HUES6 (cell line): ENCODE data around the gene TBC1D5.
"Not testable (repeated sequence)": the region's sequence is repeated elsewhere in the genome, so short reads cannot be mapped to it uniquely, and the experiment has no call there.

Source experiments
- H3K27ac ChIP-seq: 2 replicates; pipeline ENCODE4 v1.7.0; 2013; ENCODE audit warnings: low read depth, mild to moderate bottlenecking, low read length, inconsistent platforms
- H3K27me3 ChIP-seq: 2 replicates; pipeline ENCODE4 v1.6.1; 2013; ENCODE audit warnings: low read length; ENCODE audit not compliant: control insufficient read depth, insufficient read depth
- H3K36me3 ChIP-seq: 2 replicates; pipeline ENCODE4 v1.6.1; 2013; ENCODE audit warnings: low read length; ENCODE audit not compliant: control insufficient read depth, insufficient read depth
- H3K4me1 ChIP-seq: 2 replicates; pipeline ENCODE4 v1.6.1; 2013; ENCODE audit warnings: low read length; ENCODE audit not compliant: control insufficient read depth, insufficient read depth
- H3K4me3 ChIP-seq: 2 replicates; pipeline ENCODE4 v1.5.1; 2013; ENCODE audit warnings: low read depth, low read length
- H3K9ac ChIP-seq: one replicate; pipeline ENCODE4 v1.6.1; 2013; ENCODE audit warnings: mild to moderate bottlenecking, low read length
- H3K9me3 ChIP-seq: 2 replicates; pipeline ENCODE4 v1.6.1; 2013; ENCODE audit warnings: low read depth, low read length; ENCODE audit not compliant: control insufficient read depth, insufficient read depth

The TBC1D5 gene

DNA sequence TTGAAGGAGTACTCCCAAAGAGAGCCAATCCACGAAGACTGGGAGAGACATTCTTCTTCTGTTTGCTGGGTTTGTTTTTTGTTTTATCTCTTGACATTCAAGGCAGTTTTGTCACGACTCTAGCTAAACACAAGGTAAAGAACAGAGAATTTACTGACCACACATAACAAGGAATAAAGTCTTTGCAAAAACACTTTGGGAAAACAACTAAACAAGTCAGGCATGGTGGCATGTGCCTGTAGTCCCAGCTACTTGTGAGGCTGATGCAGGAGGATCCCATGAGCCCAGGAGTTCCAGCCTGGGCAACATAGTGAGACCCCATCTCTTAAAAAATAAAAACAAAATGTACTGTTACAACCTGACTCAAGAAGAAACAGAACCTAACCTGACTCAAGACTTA is 28.0 kb downstream of the TBC1D5 start:
- Histone ChIP-seq H3K4me3 (no peak overlapping the region), H3K27me3 (no peaks in the 10 kb centered on the region), H3K9ac (no peak overlapping the region), H3K4me1 (no peaks in the 10 kb centered on the region), H3K9me3 (peaks cover 13% of the 10 kb centered on the region), H3K27ac (no peak overlapping the region), H3K36me3 (peaks cover 17% of the 10 kb centered on the region)

DNA sequence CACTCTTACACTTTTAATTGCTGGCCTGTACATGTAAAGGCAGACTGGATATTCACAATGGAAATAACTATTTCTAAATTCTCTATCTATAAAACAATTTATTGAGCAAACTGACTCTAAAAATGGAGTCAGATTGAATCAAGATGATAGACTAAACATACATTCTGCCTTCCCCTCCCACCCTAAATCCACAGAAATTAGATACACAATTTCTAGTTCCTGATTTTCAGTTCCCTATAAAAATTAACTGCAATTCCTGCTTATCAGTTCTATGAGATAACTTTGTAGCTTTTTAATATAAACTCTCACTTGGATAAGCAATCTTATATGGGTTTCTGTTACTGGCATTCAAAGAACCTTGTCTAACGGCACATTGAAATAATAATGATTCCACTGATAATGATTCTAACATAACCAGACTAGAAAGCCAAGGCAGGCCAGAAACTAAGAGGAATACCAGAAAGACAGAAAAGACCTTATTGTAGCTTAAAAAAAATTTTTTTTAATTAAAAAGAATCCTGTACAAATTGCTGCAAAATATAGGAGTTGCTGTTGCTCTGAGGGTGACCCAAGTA is 33.1 kb downstream of the TBC1D5 start:
- peaks cover 12% of the 10 kb centered on the region for H3K9me3 ChIP-seq
- peaks cover 5% of the 10 kb centered on the region; the same call in 1 of the 2 replicates for H3K36me3 ChIP-seq
- no peak overlapping the region for H3K27ac ChIP-seq
- no peaks in the 10 kb centered on the region for H3K4me1 ChIP-seq
- H3K4me3 ChIP-seq: no peak overlapping the region
- H3K27me3 ChIP-seq: no peaks in the 10 kb centered on the region
- no peak overlapping the region for H3K9ac ChIP-seq

DNA sequence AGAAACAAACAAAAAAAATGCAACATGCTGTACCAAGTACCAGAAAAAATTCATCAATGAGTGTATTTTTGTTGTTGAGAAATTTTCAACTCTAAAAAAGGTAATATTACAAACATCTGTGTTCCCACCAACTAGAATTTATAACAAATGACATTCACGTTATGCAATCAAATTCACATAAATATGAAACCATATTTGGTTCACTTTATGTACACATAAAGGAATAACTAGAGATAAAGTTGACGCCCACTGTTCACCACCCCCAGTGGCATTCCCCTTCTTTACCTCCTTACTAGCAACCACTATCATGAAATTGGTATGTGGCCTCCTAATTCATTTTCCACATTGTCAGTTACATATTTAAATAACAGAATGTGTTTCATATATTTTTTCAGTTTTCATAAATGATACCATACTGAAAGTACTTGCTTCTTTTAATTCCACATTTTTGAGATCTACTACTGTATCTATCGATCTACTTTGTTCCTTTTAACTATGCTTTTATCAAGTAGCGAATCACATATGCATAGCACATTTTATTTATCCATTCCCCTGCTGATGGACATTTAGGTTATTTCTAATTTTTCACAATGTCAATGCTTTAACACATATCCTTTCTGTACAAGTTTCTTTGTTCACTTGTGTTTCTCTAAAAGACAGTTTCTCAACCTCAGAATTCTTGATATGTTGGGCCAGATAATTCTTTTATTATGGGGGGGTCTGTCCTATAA is 34.5 kb downstream of the TBC1D5 start:
- Histone ChIP-seq H3K4me1 (no peaks in the 10 kb centered on the region), H3K27me3 (no peaks in the 10 kb centered on the region), H3K4me3 (no peak overlapping the region), H3K9me3 (peaks cover 6% of the 10 kb centered on the region), H3K36me3 (no peaks in the 10 kb centered on the region), H3K9ac (no peak overlapping the region), H3K27ac (no peak overlapping the region)

DNA sequence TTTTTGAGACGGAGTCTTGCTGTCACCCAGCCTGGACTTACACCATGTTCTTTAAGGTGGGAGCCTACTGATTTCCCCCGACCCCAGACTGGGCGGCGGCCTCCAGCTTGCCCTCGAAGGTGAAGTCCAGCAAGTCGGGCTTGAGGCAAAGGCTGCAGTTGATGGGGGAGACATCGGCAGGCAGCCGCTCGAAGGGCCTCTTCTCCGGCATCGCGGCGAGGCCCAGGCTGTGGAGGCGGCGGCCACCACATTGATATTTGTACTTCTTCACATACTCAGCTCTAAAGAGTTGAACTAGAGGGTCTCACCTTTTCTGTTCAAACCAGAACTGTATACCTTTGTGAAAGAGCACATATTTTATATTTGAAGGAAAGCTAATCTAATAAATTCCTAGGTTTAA is 36.4 kb downstream of the TBC1D5 start:
- not testable (repeated sequence) for H3K9ac ChIP-seq, H3K27me3 ChIP-seq, H3K9me3 ChIP-seq, H3K4me1 ChIP-seq, H3K27ac ChIP-seq, H3K36me3 ChIP-seq, H3K4me3 ChIP-seq

DNA sequence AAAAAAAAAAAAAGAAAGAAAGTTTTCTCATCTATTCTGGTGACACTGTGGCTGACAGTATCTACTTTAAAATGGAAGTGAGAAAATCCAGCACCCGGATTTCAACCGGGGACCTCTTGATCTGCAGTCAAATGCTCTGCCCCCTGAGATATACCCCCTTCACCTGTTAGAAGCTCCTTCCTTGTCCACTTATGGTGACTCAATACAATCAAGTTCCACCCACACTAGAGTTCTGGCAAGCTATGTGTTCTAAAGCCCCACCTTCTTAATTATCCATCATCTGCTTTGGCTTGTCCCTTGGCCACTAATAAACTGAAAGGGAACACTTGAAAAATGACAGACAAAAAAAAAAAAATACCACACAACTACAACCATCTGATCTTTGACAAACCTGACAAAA is 42.6 kb downstream of the TBC1D5 start:
- not testable (repeated sequence) for H3K4me1 ChIP-seq, H3K27me3 ChIP-seq, H3K27ac ChIP-seq, H3K9me3 ChIP-seq, H3K36me3 ChIP-seq, H3K4me3 ChIP-seq, H3K9ac ChIP-seq

DNA sequence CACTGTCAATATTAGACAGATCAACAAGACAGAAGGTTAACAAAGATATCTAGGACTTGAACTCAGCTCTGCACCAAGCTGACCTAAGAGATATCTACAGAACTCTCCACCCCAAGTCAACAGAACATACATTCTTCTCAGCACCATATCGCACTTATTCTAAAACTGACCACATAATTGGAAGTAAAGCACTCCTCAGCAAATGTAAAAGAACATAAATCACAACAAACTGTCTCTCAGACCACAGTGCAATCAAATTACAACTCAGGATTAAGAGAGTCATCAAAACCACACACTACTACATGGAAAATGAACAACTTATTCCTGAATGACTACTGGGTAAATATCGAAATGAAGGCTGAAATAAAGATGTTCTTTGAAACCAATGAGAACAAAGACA is 46.8 kb downstream of the TBC1D5 start:
- not testable (repeated sequence) for H3K36me3 ChIP-seq, H3K27me3 ChIP-seq, H3K27ac ChIP-seq, H3K9me3 ChIP-seq, H3K9ac ChIP-seq, H3K4me1 ChIP-seq, H3K4me3 ChIP-seq

DNA sequence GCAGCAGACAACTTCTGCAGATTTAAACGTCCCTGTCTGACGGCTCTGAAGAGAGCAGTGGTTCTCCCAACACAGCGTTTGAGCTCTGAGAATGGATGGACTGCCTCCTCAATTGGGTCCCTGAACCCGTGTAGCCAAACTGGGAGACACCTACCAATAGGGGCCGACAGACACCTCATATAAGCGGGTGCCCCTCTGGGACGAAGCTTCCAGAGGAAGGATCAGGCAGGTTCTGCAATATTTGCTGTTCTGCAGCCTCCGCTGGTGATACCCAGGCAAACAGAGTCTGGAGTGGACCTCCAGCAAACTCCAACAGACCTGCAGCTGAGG is 48.8 kb downstream of the TBC1D5 start:
- H3K9ac ChIP-seq, H3K4me1 ChIP-seq, H3K27me3 ChIP-seq, H3K27ac ChIP-seq, H3K9me3 ChIP-seq, H3K36me3 ChIP-seq: not testable (repeated sequence)
- peak overlapping the region; percentile 47; the same call in 1 of the 2 replicates for H3K4me3 ChIP-seq

DNA sequence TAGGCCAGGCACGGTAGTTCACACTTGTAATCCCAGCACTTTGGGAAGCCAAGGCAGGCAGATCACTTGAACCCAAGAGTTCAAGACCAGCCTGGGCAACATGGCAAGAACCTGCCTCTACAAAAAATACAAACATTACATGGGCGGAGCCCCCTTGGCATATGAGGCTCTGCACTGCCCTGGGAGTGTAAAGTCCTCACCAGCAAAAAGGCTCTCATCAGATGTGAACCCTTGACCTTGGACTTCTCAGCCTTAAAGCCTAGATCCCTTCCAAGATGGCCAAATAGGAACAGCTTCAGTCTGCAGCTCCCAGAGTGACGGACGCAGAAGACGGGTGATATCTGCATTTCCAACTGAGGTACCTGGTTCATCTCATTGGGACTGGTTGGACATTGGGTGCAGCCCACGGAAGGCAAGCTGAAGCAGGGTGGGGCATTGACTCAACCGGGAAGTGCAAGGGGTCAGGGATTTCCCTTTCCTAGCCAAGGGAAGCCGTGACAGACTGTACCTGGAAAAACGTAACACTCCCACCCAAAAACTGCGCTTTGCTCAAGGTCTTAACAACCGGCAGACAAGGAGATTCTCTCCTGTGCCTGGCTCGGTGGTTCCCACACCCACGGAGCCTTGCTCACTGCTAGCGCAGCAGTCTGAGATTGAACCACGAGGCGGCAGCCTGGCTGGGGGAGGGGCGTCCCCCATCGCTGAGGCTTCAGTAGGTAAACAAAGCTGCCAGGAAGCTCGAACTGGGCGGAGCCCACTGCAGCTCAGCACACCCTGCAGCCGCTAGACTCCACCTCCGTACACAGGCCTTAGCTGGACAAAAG is 49.4 kb downstream of the TBC1D5 start:
- H3K9me3 ChIP-seq, H3K27me3 ChIP-seq, H3K27ac ChIP-seq, H3K4me1 ChIP-seq, H3K36me3 ChIP-seq: not testable (repeated sequence)
- Histone ChIP-seq H3K9ac (peak overlapping the region; percentile 66), H3K4me3 (peak overlapping the region; percentile 47; the same call in 1 of the 2 replicates)

DNA sequence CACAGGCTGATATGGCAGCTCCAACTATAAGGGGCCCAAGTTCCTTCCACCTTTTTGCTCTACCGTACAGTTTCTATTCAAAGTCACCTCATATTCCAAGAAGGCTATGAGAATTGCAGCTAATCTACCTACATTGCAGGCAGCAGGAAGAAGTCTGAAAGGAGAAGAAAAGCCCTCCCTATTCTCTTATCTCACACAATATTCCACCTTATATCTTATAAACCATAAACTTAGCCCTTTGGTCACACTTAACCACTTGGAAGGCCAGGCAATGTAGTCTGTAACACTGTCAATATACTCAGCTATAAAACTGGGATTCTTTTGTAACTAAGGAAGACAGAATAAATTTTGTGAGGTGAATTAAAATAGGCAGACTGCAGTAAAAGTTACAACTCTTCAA is 54.9 kb downstream of the TBC1D5 start:
- Histone ChIP-seq H3K4me3 (no peak overlapping the region), H3K9ac (no peak overlapping the region), H3K4me1 (no peaks in the 10 kb centered on the region), H3K9me3 (no peaks in the 10 kb centered on the region), H3K27ac (no peak overlapping the region), H3K27me3 (no peaks in the 10 kb centered on the region), H3K36me3 (no peaks in the 10 kb centered on the region)

DNA sequence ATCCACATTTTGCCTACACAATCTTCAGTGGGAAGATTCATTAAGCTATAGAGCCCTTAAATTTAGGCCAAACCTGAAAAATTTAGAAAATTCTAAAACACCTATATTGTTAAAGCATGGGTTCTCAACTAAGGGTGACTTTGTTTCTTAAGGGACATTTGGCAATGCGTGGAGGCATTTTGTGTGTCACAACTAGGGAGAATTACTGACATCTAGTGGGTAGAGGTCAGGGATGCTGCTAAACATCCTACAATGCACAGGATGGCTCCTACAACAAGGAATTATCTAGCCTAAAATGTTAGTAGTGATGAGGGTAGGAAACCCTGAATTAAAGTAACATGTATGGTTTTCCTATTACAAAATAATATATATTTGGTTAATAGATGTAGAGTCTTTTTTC is 55.8 kb downstream of the TBC1D5 start:
- no peaks in the 10 kb centered on the region for H3K27me3 ChIP-seq
- H3K27ac ChIP-seq: no peak overlapping the region
- no peak overlapping the region for H3K4me3 ChIP-seq
- H3K4me1 ChIP-seq: no peaks in the 10 kb centered on the region
- no peak overlapping the region for H3K9ac ChIP-seq
- no peaks in the 10 kb centered on the region for H3K9me3 ChIP-seq
- H3K36me3 ChIP-seq: no peaks in the 10 kb centered on the region

DNA sequence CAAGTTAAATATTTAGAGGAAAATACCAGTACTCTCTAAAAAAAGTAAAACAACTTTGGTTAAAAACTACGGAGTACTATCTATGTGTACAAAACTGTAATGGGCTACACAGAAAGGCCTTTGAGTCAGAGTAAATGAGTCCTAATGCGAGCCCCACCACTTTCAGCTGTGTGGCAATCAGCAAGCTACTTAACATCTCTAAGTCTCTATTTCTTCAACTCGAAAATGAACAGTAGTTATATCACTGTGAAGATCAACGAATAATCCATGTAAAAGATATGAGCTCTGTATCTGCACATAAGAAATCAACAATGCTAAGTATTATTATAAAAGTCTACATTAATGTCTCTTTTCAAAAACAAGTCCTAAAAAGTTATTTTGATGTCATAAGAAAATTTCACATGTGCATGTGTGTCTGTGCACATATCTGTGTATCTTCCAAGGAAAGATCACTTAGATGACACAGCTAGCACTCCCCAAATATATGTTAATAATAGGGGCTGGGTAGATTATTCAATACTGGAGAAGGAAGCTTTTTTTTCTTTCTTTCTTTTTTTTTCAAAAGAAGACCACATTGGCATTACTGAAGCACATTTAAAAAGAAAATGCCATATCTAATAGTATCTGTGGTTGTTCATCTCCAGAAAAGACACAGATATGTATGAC is 58.8 kb downstream of the TBC1D5 start:
- Histone ChIP-seq H3K27ac (no peak overlapping the region), H3K4me1 (no peaks in the 10 kb centered on the region), H3K36me3 (no peaks in the 10 kb centered on the region), H3K4me3 (no peak overlapping the region), H3K9ac (no peak overlapping the region), H3K9me3 (no peaks in the 10 kb centered on the region), H3K27me3 (no peaks in the 10 kb centered on the region)
